Right lobe of liver (tissue), 4 donors: ENCODE measurements around the gene PWP2.
"Not testable (repeated sequence)": the region's sequence is repeated elsewhere in the genome, so short reads cannot be mapped to it uniquely, and the experiment has no call there.

Experiments
- CTCF ChIP-seq, 4 donors: fragments of 200-600 bp in 3 of 4; fragments of 450-650 bp in 1 of 4; IDR thresholded peaks; one replicate each; pipeline versions ENCODE4 v1.5.1 to v1.8.0; 2016 to 2022; ENCODE audit warnings: antibody characterized with exemption in 4 of 4, mild to moderate bottlenecking in 2 of 4
- POLR2A ChIP-seq: fragments of 450-650 bp; IDR thresholded peaks from one replicate; pipeline ENCODE4 v1.6.1; 2017; ENCODE audit warnings: antibody characterized with exemption, mild to moderate bottlenecking
- donor health status: DM: no; HTN: no; CAD: no.
- donor health status: DM: no; HTN: no; CAD: no.
- donor health status: DM: no; HTN: yes; CAD: no.

GRCh38 chr21:44139787-44140551 lies 32.8 kb downstream of the PWP2 start:
- not testable (repeated sequence) for TF ChIP-seq CTCF (IDR thresholded peaks at IDR 0.05); POLR2A
